BLaER1 treated with 17β-estradiol and CSF1 and Interleukin-3, amounts not matched to agents 10 nM and 100 nM (cell line): Measurements from ENCODE around the gene MAP6.
A peak's percentile ranks its signal among the peaks of the same experiment; 100 is the strongest.

Experiments
- H3K27ac ChIP-seq, 11 experiments: shearing (Covaris generic); formaldehyde crosslinking; 2 replicates each; pipeline ENCODE4 v1.8.1; 2022
- H3K27me3 ChIP-seq, 11 experiments: shearing (Covaris generic); formaldehyde crosslinking; 2 replicates each; pipeline ENCODE4 v1.8.1; 2022
- H3K36me3 ChIP-seq, 11 experiments: shearing (Covaris generic); formaldehyde crosslinking; 2 replicates each; pipeline ENCODE4 v1.8.1; 2022
- H3K4me1 ChIP-seq, 10 experiments: shearing (Covaris generic); formaldehyde crosslinking; 2 replicates each; pipeline ENCODE4 v1.8.1; 2022
- H3K4me2 ChIP-seq, 11 experiments: shearing (Covaris generic); formaldehyde crosslinking; 2 replicates each; pipeline ENCODE4 v1.8.1; 2022
- H3K4me3 ChIP-seq, 10 experiments: shearing (Covaris generic); formaldehyde crosslinking; 2 replicates each; pipeline ENCODE4 v1.8.1; 2022
- H3K9ac ChIP-seq, 11 experiments: shearing (Covaris generic); formaldehyde crosslinking; 2 replicates each; pipeline ENCODE4 v1.8.1; 2022
- H3K9me3 ChIP-seq, 11 experiments: shearing (Covaris generic); formaldehyde crosslinking; replicated peaks in 1 of 11; 2 replicates each; pipeline ENCODE4 v1.8.1; 2022
- H4K20me1 ChIP-seq, 11 experiments: shearing (Covaris generic); formaldehyde crosslinking; 2 replicates each; pipeline ENCODE4 v1.8.1; 2022
- Cebpa-rat ChIP-seq, 11 experiments: shearing (Covaris generic); IDR thresholded peaks; 2 replicates each; pipeline ENCODE4 v1.8.1; 2022

MAP6 gene

GRCh38 chr11:75626889-75627529, 41.8 kb downstream of the MAP6 start:
- H3K9ac ChIP-seq: no peak overlapping the region
- no peaks in the 10 kb centered on the region; a peak in 1 of 22 replicates for H3K27me3 ChIP-seq
- no peaks in the 10 kb centered on the region for H3K9me3 ChIP-seq
- no peak overlapping the region for H3K4me3 ChIP-seq
- H3K4me2 ChIP-seq: no peak overlapping the region
- H3K27ac ChIP-seq: no peak overlapping the region
- TF ChIP-seq Cebpa-rat (IDR thresholded peaks at IDR 0.05): no peak
- no peaks in the 10 kb centered on the region for H3K36me3 ChIP-seq
- no peaks in the 10 kb centered on the region for H4K20me1 ChIP-seq
- H3K4me1 ChIP-seq: peaks cover 0 to 9% (median 0%) of the 10 kb centered on the region in 10 experiments; a peak in 4 of 20 replicates

GRCh38 chr11:75625991-75626888, 42.6 kb downstream of the MAP6 start:
- Histone ChIP-seq H3K9ac (no peak overlapping the region), H3K9me3 (no peaks in the 10 kb centered on the region), H3K27me3 (no peaks in the 10 kb centered on the region; a peak in 1 of 22 replicates), H3K27ac (no peak overlapping the region), H4K20me1 (no peaks in the 10 kb centered on the region), H3K4me3 (no peak overlapping the region), H3K4me1 (peaks cover 0 to 9% (median 0%) of the 10 kb centered on the region in 10 experiments; a peak in 4 of 20 replicates), H3K36me3 (no peaks in the 10 kb centered on the region), H3K4me2 (no peak overlapping the region)
- TF ChIP-seq Cebpa-rat (IDR thresholded peaks at IDR 0.05): no peak

GRCh38 chr11:75625021-75625420, 43.8 kb downstream of the MAP6 start:
- Histone ChIP-seq H3K9me3 (peaks cover 0 to 4% (median 0%) of the 10 kb centered on the region in 11 experiments; a peak in 3 of 22 replicates), H3K4me1 (peaks cover 0 to 9% (median 0%) of the 10 kb centered on the region in 10 experiments; a peak in 4 of 20 replicates), H3K27ac (no peak overlapping the region), H3K4me3 (no peak overlapping the region), H4K20me1 (no peaks in the 10 kb centered on the region), H3K4me2 (no peak overlapping the region), H3K27me3 (no peaks in the 10 kb centered on the region; a peak in 1 of 22 replicates), H3K36me3 (no peaks in the 10 kb centered on the region), H3K9ac (no peak overlapping the region)
- no peak for TF ChIP-seq Cebpa-rat (IDR thresholded peaks at IDR 0.05)

- no peak for TF ChIP-seq Cebpa-rat (IDR thresholded peaks at IDR 0.05)
- no peaks in the 10 kb centered on the region for H4K20me1 ChIP-seq
- no peak overlapping the region for H3K27ac ChIP-seq
- peaks cover 6 to 22% (median 9%) of the 10 kb centered on the region in 11 experiments; a peak in 16 of 22 replicates for H3K9me3 ChIP-seq
- no peaks in the 10 kb centered on the region for H3K27me3 ChIP-seq
- H3K9ac ChIP-seq: no peak overlapping the region
- H3K4me1 ChIP-seq: peaks cover 0 to 5% (median 0%) of the 10 kb centered on the region in 10 experiments; a peak in 2 of 20 replicates
- no peaks in the 10 kb centered on the region for H3K36me3 ChIP-seq
- H3K4me3 ChIP-seq: no peak overlapping the region
- H3K4me2 ChIP-seq: no peak overlapping the region
Observed at GRCh38 chr11:75616281-75616680, 52.6 kb downstream of the MAP6 start.

- H3K27me3 ChIP-seq: no peaks in the 10 kb centered on the region
- peaks cover 6 to 22% (median 9%) of the 10 kb centered on the region in 11 experiments; a peak in 16 of 22 replicates for H3K9me3 ChIP-seq
- H3K27ac ChIP-seq: no peak overlapping the region
- TF ChIP-seq Cebpa-rat (IDR thresholded peaks at IDR 0.05): no peak
- no peaks in the 10 kb centered on the region for H3K36me3 ChIP-seq
- H3K4me2 ChIP-seq: no peak overlapping the region
- H3K4me1 ChIP-seq: peaks cover 0 to 5% (median 0%) of the 10 kb centered on the region in 10 experiments; a peak in 2 of 20 replicates
- H3K9ac ChIP-seq: no peak overlapping the region
- no peak overlapping the region for H3K4me3 ChIP-seq
- H4K20me1 ChIP-seq: no peaks in the 10 kb centered on the region
Observed at GRCh38 chr11:75615751-75616150, 53.1 kb downstream of the MAP6 start.

GRCh38 chr11:75611823-75612222, 57.0 kb downstream of the MAP6 start:
- H3K9ac ChIP-seq: no peak overlapping the region
- no peak overlapping the region for H3K4me2 ChIP-seq
- no peaks in the 10 kb centered on the region for H4K20me1 ChIP-seq
- no peaks in the 10 kb centered on the region for H3K9me3 ChIP-seq
- H3K36me3 ChIP-seq: no peaks in the 10 kb centered on the region
- H3K27me3 ChIP-seq: no peaks in the 10 kb centered on the region
- H3K4me3 ChIP-seq: no peak overlapping the region
- no peak overlapping the region for H3K27ac ChIP-seq
- TF ChIP-seq Cebpa-rat (IDR thresholded peaks at IDR 0.05): no peak
- peaks cover 0 to 5% (median 0%) of the 10 kb centered on the region in 10 experiments; a peak in 2 of 20 replicates for H3K4me1 ChIP-seq

- no peak overlapping the region for H3K27ac ChIP-seq
- H3K4me2 ChIP-seq: peak overlapping the region in 2 of 11 experiments; percentile 11 to 24; a peak in 4 of 22 replicates
- no peaks in the 10 kb centered on the region for H4K20me1 ChIP-seq
- no peaks in the 10 kb centered on the region for H3K27me3 ChIP-seq
- no peak overlapping the region for H3K4me3 ChIP-seq
- 0 out of 22 replicates have a peak, but pooled peaks of 1 of the 11 experiments have one; percentile 17 for TF ChIP-seq Cebpa-rat (IDR thresholded peaks at IDR 0.05)
- no peaks in the 10 kb centered on the region for H3K36me3 ChIP-seq
- no peak overlapping the region for H3K9ac ChIP-seq
- no peaks in the 10 kb centered on the region for H3K9me3 ChIP-seq
- peaks cover 21 to 48% (median 25%) of the 10 kb centered on the region in 10 experiments for H3K4me1 ChIP-seq
Observed at GRCh38 chr11:75606099-75606498, 62.7 kb downstream of the MAP6 start.

GRCh38 chr11:75603791-75604736, 64.8 kb downstream of the MAP6 start:
- Histone ChIP-seq H3K4me3 (no peak overlapping the region), H3K36me3 (no peaks in the 10 kb centered on the region), H3K4me2 (peak overlapping the region in 6 of 11 experiments; percentile 26 to 78 (median 68); a peak in 11 of 22 replicates), H3K27me3 (no peaks in the 10 kb centered on the region), H3K9me3 (no peaks in the 10 kb centered on the region), H3K9ac (no peak overlapping the region), H3K4me1 (peaks cover 22 to 55% (median 38%) of the 10 kb centered on the region in 10 experiments), H3K27ac (peak overlapping the region in 2 of 11 experiments; percentile 33 to 43; a peak in 2 of 22 replicates), H4K20me1 (no peaks in the 10 kb centered on the region)
- TF ChIP-seq Cebpa-rat (IDR thresholded peaks at IDR 0.05): no peak
